ENCODE results near the gene WIPF1.
A peak's percentile ranks its signal among the peaks of the same experiment; 100 is the strongest.

Gene WIPF1

GRCh38 chr2:174599310-174599921 lies 1.8 kb upstream of the WIPF1 start:
- Histone ChIP-seq H2BK5ac (ENCODE audit: low read depth, low read length, poor library complexity, severe bottlenecking) (no peak overlapping the region), H3K18ac (ENCODE audit: low read depth in 1 of 2, low read length in 2 of 2) (peak overlapping the region in 1 of 2 experiments; percentile 21), H3K27me3 (ENCODE audit: control insufficient read depth in 1 of 2, insufficient read depth in 1 of 2, low read length in 2 of 2) (no peaks in the 10 kb centered on the region), H2AFZ (ENCODE audit: low read depth, low read length) (no peak overlapping the region), H3K4me2 (ENCODE audit: low read length, poor library complexity, severe bottlenecking) (no peak overlapping the region), H3K9ac (ENCODE audit: low read length) (no peak overlapping the region), H2AK5ac (ENCODE audit: low read length, severe bottlenecking) (no peak overlapping the region), H3K9me3 (ENCODE audit: control insufficient read depth, low read length) (no peaks in the 10 kb centered on the region), H3K23ac (ENCODE audit: low read length in 2 of 2) (no peak overlapping the region), H4K91ac (ENCODE audit: low read length) (peak overlapping the region; percentile 76), H3K36me3 (ENCODE audit: control insufficient read depth in 1 of 2, insufficient read depth in 2 of 2, low read depth in 1 of 2, low read length in 2 of 2) (no peaks in the 10 kb centered on the region), H3K4ac (ENCODE audit: low read depth in 1 of 2, low read length in 2 of 2) (peak overlapping the region in 1 of 2 experiments; percentile 87), H3K4me3 (ENCODE audit: insufficient read depth in 1 of 2, low read depth in 1 of 2, low read length in 2 of 2) (no peak overlapping the region), H3K27ac (ENCODE audit: low read length, poor library complexity, severe bottlenecking) (no peak overlapping the region), H2BK12ac (ENCODE audit: low read length in 2 of 2) (peak overlapping the region in 1 of 2 experiments; percentile 71), H3K4me1 (ENCODE audit: control insufficient read depth, insufficient read depth, low read depth, low read length) (peaks cover 3% of the 10 kb centered on the region), H3K14ac (ENCODE audit: low read length in 2 of 2) (peak overlapping the region in 1 of 2 experiments; percentile 15), H2BK120ac (ENCODE audit: low read depth, low read length) (no peak overlapping the region), H2BK15ac (ENCODE audit: low read depth, poor library complexity, severe bottlenecking) (no peak overlapping the region), H3K79me1 (replicated peaks; ENCODE audit: low read length, poor library complexity, severe bottlenecking) (peaks cover 13% of the 10 kb centered on the region), H4K8ac (ENCODE audit: low read length) (peak overlapping the region; percentile 3)
- WGBS: 100% methylated on average over 4 of the region's 6 CpGs
- DNase-seq: no peak

GRCh38 chr2:174597009-174597344 lies 627 bp downstream of the WIPF1 start:
- no peak overlapping the region for H3K14ac ChIP-seq (ENCODE audit: low read length in 2 of 2)
- no peak overlapping the region for H3K27ac ChIP-seq (ENCODE audit: low read length, poor library complexity, severe bottlenecking)
- H3K18ac ChIP-seq (ENCODE audit: low read depth in 1 of 2, low read length in 2 of 2): no peak overlapping the region
- no peak overlapping the region for H4K8ac ChIP-seq (ENCODE audit: low read length)
- no peak overlapping the region for H2AK5ac ChIP-seq (ENCODE audit: low read length, severe bottlenecking)
- no peak overlapping the region for H2BK120ac ChIP-seq (ENCODE audit: low read depth, low read length)
- no peaks in the 10 kb centered on the region for H3K9me3 ChIP-seq (ENCODE audit: control insufficient read depth, low read length)
- peak overlapping the region; percentile 78 for H3K9ac ChIP-seq (ENCODE audit: low read length)
- H2BK12ac ChIP-seq (ENCODE audit: low read length in 2 of 2): no peak overlapping the region
- H3K27me3 ChIP-seq (ENCODE audit: control insufficient read depth in 1 of 2, insufficient read depth in 1 of 2, low read length in 2 of 2): no peaks in the 10 kb centered on the region
- no peak overlapping the region for H2AFZ ChIP-seq (ENCODE audit: low read depth, low read length)
- H3K4me3 ChIP-seq (ENCODE audit: insufficient read depth in 1 of 2, low read depth in 1 of 2, low read length in 2 of 2): peak overlapping the region in 1 of 2 experiments; percentile 12
- H2BK5ac ChIP-seq (ENCODE audit: low read depth, low read length, poor library complexity, severe bottlenecking): no peak overlapping the region
- H3K23ac ChIP-seq (ENCODE audit: low read length in 2 of 2): no peak overlapping the region
- peaks cover 3% of the 10 kb centered on the region for H3K4me1 ChIP-seq (ENCODE audit: control insufficient read depth, insufficient read depth, low read depth, low read length)
- WGBS: 92% methylated on average over 3 of the region's 4 CpGs
- H2BK15ac ChIP-seq (ENCODE audit: low read depth, poor library complexity, severe bottlenecking): no peak overlapping the region
- H3K4me2 ChIP-seq (ENCODE audit: low read length, poor library complexity, severe bottlenecking): no peak overlapping the region
- no peaks in the 10 kb centered on the region for H3K36me3 ChIP-seq (ENCODE audit: control insufficient read depth in 1 of 2, insufficient read depth in 2 of 2, low read depth in 1 of 2, low read length in 2 of 2)
- no peak overlapping the region for H3K4ac ChIP-seq (ENCODE audit: low read depth in 1 of 2, low read length in 2 of 2)
- H4K91ac ChIP-seq (ENCODE audit: low read length): no peak overlapping the region
- peaks cover 9% of the 10 kb centered on the region for H3K79me1 ChIP-seq (replicated peaks; ENCODE audit: low read length, poor library complexity, severe bottlenecking)
- no peak for DNase-seq

- H2BK15ac ChIP-seq (ENCODE audit: low read depth, poor library complexity, severe bottlenecking): no peak overlapping the region
- no peak for DNase-seq
- no peak overlapping the region for H2BK12ac ChIP-seq (ENCODE audit: low read length in 2 of 2)
- H3K9me3 ChIP-seq (ENCODE audit: control insufficient read depth, low read length): no peaks in the 10 kb centered on the region
- H4K8ac ChIP-seq (ENCODE audit: low read length): no peak overlapping the region
- H3K4me3 ChIP-seq (ENCODE audit: insufficient read depth in 1 of 2, low read depth in 1 of 2, low read length in 2 of 2): no peak overlapping the region
- H3K9ac ChIP-seq (ENCODE audit: low read length): peak overlapping the region; percentile 17
- peaks cover 3% of the 10 kb centered on the region for H3K4me1 ChIP-seq (ENCODE audit: control insufficient read depth, insufficient read depth, low read depth, low read length)
- H3K4ac ChIP-seq (ENCODE audit: low read depth in 1 of 2, low read length in 2 of 2): no peak overlapping the region
- 43% methylated on average over 1 of the region's 2 CpGs for WGBS
- H2BK120ac ChIP-seq (ENCODE audit: low read depth, low read length): no peak overlapping the region
- no peaks in the 10 kb centered on the region for H3K36me3 ChIP-seq (ENCODE audit: control insufficient read depth in 1 of 2, insufficient read depth in 2 of 2, low read depth in 1 of 2, low read length in 2 of 2)
- no peak overlapping the region for H4K91ac ChIP-seq (ENCODE audit: low read length)
- no peak overlapping the region for H3K18ac ChIP-seq (ENCODE audit: low read depth in 1 of 2, low read length in 2 of 2)
- H3K14ac ChIP-seq (ENCODE audit: low read length in 2 of 2): no peak overlapping the region
- no peak overlapping the region for H2BK5ac ChIP-seq (ENCODE audit: low read depth, low read length, poor library complexity, severe bottlenecking)
- no peak overlapping the region for H3K4me2 ChIP-seq (ENCODE audit: low read length, poor library complexity, severe bottlenecking)
- no peak overlapping the region for H3K27ac ChIP-seq (ENCODE audit: low read length, poor library complexity, severe bottlenecking)
- H3K27me3 ChIP-seq (ENCODE audit: control insufficient read depth in 1 of 2, insufficient read depth in 1 of 2, low read length in 2 of 2): no peaks in the 10 kb centered on the region
- peaks cover 10% of the 10 kb centered on the region for H3K79me1 ChIP-seq (replicated peaks; ENCODE audit: low read length, poor library complexity, severe bottlenecking)
- H2AFZ ChIP-seq (ENCODE audit: low read depth, low read length): no peak overlapping the region
- H3K23ac ChIP-seq (ENCODE audit: low read length in 2 of 2): no peak overlapping the region
- no peak overlapping the region for H2AK5ac ChIP-seq (ENCODE audit: low read length, severe bottlenecking)
Observed at GRCh38 chr2:174595891-174596397, 1.7 kb downstream of the WIPF1 start.

- no peak for DNase-seq
- Histone ChIP-seq H2BK5ac (ENCODE audit: low read depth, low read length, poor library complexity, severe bottlenecking) (no peak overlapping the region), H3K4me1 (ENCODE audit: control insufficient read depth, insufficient read depth, low read depth, low read length) (peaks cover 3% of the 10 kb centered on the region), H2AK5ac (ENCODE audit: low read length, severe bottlenecking) (no peak overlapping the region), H3K14ac (ENCODE audit: low read length in 2 of 2) (no peak overlapping the region), H3K27me3 (ENCODE audit: control insufficient read depth in 1 of 2, insufficient read depth in 1 of 2, low read length in 2 of 2) (no peaks in the 10 kb centered on the region), H4K91ac (ENCODE audit: low read length) (no peak overlapping the region), H2AFZ (ENCODE audit: low read depth, low read length) (no peak overlapping the region), H3K9ac (ENCODE audit: low read length) (peak overlapping the region; percentile 17), H4K8ac (ENCODE audit: low read length) (no peak overlapping the region), H3K18ac (ENCODE audit: low read depth in 1 of 2, low read length in 2 of 2) (no peak overlapping the region), H2BK120ac (ENCODE audit: low read depth, low read length) (no peak overlapping the region), H3K4me2 (ENCODE audit: low read length, poor library complexity, severe bottlenecking) (no peak overlapping the region), H2BK12ac (ENCODE audit: low read length in 2 of 2) (no peak overlapping the region), H3K9me3 (ENCODE audit: control insufficient read depth, low read length) (no peaks in the 10 kb centered on the region), H3K27ac (ENCODE audit: low read length, poor library complexity, severe bottlenecking) (no peak overlapping the region), H3K23ac (ENCODE audit: low read length in 2 of 2) (no peak overlapping the region), H2BK15ac (ENCODE audit: low read depth, poor library complexity, severe bottlenecking) (no peak overlapping the region), H3K4ac (ENCODE audit: low read depth in 1 of 2, low read length in 2 of 2) (no peak overlapping the region), H3K79me1 (replicated peaks; ENCODE audit: low read length, poor library complexity, severe bottlenecking) (peaks cover 15% of the 10 kb centered on the region), H3K36me3 (ENCODE audit: control insufficient read depth in 1 of 2, insufficient read depth in 2 of 2, low read depth in 1 of 2, low read length in 2 of 2) (no peaks in the 10 kb centered on the region), H3K4me3 (ENCODE audit: insufficient read depth in 1 of 2, low read depth in 1 of 2, low read length in 2 of 2) (no peak overlapping the region)
- WGBS: no CpG with 5 or more reads among the region's 3 CpGs
Observed at GRCh38 chr2:174595116-174595809, 2.3 kb downstream of the WIPF1 start.
